HG03066 (cell line): ENCODE data around the gene SH3PXD2B.
"Not testable (repeated sequence)": the region's sequence is repeated elsewhere in the genome, so short reads cannot be mapped to it uniquely, and the experiment has no call there.

Source experiments
- ATAC-seq: cut with Tn5 transposase; IDR thresholded peaks from one replicate; pipeline ENCODE4 v1.9.1; 2021; ENCODE audit warnings: low read depth; ENCODE audit not compliant: unreplicated experiment

SH3PXD2B gene

DNA sequence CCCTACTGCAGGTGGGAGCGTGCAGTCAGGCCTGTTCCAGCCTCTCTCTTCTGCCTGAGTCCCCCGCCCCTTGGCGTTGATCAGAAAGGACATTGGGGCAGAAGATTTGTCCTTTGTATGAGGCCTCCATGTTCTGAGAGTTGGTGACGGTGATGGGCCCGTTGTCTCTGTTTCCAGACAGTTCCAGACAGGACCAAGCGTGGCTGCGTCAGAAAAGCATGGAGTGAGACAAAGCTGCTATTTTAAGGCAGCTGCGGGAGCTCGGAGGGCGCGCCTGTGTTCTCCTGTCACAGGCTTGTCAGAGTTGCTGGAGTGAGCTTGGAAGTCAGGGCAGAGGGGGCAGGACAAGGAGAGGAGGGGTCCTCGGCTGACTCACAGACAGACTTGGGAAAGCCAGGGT, 32.1 kb upstream of the SH3PXD2B start:
- no peak for ATAC-seq

DNA sequence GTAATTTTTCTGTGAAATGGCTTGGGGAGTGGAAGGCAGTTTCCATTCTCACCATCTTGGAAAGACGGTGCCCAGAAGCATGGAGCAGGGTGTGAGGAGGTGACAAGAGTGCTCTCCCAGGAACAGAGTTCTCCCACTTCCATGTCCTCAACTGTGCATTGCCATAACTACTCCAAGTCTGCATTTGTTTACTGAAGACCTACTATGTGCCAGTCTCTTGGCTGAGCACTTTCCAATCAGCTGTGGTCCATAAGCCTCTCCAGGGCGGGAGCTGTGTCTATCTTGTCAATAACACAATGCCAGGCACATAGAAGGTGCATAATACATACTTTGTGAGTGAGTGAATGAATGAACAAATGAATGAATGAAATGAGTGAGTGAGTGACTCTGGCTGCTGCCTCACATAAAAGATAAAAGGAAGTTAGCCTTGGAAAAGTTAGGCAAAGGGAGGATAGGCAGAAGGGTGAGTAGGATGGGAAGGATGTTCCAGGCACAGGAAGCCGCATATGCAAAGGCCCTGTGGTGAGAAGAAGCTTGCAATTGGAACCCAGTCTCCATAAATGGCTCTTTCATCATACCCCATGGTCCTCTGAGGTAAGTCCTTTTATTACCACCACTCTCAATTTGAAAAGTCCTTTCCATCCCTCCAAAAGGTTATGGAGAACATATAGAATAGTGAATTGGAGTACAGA, 31.3 kb upstream of the SH3PXD2B start:
- ATAC-seq: no peak

DNA sequence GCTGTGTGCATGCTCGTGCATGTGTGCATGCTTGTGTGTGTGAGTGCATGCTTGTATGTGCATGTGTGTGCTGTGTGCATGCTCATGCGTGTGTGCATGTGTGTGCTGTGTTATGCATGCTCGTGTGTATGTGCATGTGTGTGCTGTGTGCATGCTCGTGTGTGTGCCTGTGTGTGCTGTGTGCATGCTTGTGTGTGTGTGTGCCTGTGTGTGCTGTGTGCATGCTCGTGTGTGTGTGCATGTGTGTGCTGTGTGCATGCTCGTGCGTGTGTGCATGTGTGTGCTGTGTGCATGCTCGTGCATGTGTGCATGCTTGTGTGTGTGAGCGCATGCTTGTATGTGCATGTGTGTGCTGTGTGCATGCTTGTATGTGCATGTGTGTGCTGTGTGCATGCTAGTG, 30.3 kb upstream of the SH3PXD2B start:
- ATAC-seq: no peak

DNA sequence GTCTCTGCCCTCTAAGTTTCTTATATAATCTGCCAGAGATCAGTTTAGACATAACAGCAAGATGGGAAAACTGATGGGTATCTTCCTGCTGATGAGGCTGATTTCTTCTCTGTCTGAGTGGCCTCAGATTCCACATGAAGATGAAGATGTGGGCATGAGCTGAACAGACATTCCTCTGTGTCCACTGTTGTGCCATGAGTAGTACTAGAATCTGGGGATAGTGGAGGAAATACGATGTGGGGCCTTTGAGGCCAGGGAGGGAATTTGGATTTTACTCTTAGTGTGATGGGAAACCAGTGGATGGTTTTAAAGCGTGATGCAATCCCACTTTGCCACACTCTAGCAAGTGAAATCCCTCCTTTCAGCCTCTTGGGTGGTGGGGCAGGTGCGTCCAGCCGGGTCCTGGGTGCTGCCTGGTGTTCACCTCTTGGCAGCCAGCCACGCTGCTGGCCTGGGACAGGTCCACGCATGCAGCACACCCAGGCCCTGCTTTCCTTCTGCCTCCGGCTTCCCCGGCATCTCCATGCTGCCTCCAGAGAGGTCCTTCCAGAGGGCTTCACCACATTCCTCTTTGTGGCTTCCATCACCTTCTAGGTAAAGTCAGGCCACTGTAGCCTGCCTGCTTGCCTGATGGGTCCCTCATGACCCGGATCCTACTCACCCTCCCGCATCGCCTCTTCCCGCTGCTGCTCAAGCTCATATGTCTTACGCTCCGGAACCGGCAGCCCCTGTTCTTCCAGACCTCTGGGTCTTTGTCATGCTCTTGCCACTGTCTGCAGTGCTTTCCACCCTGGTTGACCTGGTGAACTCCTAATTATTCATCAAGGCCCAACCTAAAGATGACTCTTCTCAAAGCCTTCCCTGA, 28.1 kb upstream of the SH3PXD2B start:
- ATAC-seq: no peak

DNA sequence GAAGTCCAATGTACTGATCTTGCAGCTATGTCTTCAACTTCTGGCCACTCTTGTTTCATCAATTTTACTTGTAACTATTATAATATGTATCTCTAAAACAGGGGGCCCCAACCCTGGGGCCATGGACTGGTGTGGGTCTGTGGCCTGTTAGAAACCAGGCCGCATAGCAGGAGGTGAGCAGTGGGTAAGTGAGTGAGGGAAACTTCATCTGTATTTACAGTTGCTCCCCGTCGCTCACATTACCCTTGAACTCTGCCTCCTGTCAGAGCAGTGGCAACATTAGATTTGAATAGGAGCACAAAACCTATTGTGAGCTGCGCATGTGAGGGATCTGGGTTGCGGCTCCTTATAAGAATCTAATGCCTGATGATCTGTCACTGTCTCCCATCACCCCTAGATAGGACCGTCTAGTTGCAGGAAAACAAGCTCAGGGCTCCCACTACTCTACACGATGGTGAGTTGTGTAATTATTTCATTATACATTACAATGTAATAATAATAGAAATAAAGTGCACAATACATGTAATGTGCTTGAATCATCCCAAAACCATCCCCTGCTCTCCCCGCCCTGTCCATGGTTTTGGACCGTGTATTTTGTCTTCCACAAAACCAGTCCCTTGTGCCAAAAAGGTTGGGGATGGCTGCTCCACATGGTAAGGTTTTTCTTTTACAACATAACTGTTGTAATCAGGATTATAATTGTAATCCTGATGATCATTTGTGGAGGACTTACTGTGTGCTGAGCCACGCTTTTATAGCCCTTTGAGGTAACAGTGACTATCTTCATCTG, 26.9 kb upstream of the SH3PXD2B start:
- no peak for ATAC-seq

DNA sequence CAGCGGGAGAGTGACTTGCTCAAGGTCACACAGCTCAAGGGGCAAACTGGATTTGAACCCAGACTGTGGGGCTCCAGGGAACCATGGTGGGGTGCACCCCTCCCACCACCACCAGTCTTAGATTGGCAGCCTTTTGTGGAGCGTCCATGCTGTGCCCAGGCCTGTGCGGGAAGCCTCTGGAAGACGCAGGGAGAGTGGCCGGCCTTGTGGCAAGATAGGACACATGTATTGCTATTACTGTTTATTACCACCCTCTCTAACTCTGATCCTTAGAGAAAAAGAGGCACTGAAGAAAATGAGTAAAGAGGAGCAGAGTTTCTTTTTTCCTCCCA, 25.4 kb upstream of the SH3PXD2B start:
- ATAC-seq: no peak

DNA sequence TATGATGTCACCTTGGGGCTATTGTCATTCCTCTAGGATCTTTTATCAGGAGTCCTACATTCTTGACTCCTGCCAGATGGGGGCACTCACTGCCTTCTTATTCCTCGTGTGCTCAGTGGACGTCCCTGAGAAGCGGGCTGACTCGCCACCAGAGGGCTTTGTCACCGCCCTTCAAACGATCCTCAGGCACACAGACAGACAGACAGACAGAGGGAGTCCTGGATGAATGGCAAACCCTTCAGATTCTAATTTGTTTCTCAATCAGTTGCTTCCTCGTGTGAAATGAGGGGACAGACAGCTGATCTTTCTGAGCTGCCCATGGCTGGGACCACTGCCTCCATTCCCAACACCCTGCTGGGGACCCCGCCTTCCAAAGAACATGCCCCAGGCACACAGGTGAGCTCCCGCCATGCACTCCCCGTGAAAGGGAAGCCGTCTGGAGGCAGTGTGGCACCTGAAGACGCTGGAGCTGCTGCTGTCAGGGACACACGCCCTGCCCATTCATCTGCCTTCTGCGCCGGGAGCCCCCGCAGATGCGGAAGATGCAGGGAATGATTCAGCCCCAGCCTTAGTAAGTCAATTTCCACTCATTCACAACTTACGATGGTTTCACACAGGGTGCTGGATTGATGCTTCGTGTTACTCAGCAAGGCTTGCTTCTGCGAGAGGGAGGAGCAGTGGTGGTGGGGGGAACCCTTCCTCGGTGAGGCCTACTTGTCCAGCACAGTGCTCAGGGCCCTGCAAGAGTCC, 24.9 kb upstream of the SH3PXD2B start:
- no peak for ATAC-seq

DNA sequence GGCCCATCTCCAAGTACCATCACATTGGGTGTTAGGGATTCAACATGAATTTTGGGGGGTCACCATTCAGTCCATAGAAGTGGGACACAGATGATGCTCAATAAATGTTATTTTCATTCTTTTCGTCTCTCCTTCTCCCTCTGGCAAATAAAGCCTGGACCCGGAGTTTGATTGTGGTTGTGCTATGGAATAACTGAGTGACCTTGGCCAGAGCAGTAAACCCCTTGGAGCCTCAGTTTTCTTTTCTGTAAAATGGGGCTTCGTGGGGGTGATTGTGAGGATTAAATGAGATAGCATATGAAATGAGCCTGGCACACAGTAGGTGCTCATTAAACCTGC, 24.3 kb upstream of the SH3PXD2B start:
- ATAC-seq: not testable (repeated sequence)

DNA sequence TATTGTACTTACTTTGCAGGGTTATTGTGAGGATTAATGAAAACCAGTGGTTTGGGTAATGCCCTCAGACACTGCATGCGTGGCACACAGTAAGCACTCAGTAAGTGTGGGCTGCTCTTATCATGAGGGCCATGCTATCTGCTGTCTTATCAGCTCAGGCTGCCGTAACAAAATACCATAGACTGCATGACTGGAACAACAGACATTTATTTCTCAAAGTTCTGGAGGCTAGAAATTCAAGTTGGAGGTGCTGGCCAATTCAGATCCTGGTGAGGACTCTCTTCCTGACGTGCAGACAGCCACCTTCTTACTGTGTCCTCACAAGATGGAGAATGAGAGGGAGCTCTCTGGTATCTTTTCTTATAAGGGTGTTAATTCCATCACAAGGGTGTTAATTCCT, 23.9 kb upstream of the SH3PXD2B start:
- ATAC-seq: no peak

DNA sequence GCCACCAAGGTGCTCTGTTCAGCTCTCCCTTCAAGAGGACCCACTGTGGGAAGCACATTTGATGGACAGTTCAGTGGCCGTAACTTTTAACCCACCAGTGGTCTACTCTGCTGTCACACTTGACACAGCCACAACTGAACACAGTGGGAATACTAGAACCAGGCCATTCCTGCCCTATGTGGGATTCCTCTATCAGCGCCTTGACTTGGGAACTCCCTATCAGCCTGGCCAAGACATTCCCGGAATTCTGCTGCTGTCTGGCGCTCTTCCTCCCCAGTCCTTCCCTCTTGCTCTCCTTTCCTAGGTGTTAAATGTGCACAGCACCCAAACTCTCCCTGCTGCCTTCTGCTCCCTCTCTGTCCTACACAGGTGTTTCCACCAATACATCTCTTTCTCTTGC, 23.1 kb upstream of the SH3PXD2B start:
- no peak for ATAC-seq

DNA sequence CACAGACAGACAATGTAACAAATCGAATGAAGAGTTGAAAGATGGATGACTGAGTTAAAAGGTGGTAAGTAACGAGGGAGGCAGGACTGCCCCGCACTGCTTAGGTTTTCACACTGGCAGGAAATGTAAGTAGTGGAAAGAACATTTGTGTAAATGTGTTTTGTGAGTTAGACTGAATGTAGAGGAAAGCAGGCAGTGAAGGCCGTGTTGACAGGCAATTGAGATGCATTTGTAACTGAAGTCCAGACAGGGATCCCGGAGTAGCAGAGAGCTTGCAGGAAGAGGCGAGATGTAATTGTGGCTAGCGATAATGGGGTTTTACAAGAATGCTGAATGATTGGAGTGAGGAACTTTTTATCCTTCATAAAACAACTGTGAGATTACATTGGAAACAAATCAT, 20.0 kb upstream of the SH3PXD2B start:
- no peak for ATAC-seq

DNA sequence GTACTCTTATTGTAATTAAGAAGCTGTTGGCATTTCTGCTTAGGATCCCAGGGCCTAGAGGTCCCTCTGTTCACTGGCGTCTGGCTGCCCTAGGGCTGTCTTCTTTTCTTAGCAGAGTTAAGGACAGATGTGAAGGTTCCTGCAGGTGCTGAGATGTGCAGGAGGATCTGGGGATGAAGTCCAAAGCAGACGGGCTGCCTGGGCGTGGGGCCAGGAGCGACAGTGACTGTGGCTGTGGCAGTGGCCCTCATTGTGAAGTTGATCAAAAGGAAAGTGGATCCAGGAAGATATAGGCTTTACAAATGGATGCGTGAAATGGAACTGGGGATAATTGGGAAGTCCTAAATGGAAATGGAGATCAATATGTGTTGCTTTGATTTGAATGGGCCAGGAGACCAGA, 19.1 kb upstream of the SH3PXD2B start:
- ATAC-seq: no peak

DNA sequence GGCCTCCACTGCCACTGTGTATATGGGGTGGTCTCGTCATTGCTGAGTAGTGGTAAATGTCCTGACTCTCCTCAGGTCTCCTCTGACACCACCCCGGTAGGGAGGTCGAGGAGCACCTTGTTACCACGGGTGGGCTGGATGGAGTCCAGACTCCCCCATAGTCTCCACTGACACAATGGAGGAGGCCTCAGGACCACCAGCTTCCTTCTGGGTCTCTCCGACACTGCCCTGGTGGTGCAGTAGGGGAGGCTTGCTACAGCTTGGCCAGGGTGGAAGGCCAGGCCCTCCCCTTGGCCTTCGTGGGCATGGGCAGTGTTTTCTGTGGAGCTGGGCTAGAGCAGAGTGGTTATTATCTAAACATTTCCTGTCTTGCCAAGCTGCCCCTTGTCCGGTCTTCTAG, 15.4 kb upstream of the SH3PXD2B start:
- no peak for ATAC-seq

DNA sequence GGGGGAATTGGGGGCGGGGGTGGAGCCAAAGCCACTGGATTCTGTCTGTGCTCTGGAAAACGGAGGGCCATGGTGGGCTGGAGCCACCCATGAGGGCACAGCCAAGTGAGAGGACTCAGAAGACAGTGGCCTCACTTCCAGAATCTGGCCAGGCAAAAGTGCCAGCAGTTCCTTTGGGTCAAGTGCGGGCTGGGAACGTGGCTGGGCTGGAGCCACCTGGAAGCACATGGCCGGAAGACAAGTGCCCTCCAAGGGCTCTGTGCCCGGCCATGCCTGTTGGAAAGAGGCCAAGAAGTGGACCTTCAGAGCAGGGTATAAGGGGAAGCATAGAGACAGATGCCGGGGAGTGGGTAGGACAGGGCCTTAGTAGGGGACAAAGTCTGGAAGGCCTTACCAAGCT, 11.7 kb upstream of the SH3PXD2B start:
- ATAC-seq: no peak

DNA sequence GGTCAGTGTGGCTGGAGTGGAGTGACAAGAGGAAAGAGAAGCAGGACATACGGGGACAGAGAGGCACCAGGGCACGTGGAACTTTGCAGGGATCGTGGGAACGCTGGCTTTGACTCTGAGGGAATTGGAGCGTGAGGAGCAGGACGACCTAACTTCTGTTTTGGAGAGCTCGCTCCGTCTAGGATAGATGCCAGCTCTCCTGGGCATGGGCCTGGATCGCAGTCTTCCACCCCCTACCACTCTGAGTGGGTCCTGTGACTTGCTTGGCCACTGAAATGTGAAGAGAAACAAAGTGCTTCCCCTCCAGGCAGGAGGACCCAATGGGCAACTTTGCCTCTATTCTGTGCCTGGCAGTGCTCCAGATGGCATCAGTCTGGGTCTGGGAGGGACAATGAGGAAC, 8.7 kb upstream of the SH3PXD2B start:
- no peak for ATAC-seq

DNA sequence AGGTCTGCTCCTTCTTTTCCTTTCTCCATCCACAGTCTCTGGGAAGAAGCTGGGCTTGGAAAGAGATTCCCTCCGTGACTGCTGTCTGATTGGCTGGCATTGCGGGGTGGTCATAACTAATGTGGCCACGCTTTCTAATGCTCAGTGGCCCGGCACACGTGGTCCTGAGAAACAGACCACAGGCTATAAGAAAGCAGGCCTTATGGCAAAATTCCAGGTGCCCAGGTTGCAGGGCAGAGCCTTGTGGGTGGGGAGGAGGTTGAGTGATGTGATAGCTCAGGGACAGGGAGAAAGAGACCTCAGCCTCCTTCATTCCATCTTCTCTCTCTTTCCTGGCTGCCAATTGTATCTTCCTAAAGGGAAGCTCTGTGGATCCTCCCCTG, 5.4 kb upstream of the SH3PXD2B start:
- no peak for ATAC-seq

DNA sequence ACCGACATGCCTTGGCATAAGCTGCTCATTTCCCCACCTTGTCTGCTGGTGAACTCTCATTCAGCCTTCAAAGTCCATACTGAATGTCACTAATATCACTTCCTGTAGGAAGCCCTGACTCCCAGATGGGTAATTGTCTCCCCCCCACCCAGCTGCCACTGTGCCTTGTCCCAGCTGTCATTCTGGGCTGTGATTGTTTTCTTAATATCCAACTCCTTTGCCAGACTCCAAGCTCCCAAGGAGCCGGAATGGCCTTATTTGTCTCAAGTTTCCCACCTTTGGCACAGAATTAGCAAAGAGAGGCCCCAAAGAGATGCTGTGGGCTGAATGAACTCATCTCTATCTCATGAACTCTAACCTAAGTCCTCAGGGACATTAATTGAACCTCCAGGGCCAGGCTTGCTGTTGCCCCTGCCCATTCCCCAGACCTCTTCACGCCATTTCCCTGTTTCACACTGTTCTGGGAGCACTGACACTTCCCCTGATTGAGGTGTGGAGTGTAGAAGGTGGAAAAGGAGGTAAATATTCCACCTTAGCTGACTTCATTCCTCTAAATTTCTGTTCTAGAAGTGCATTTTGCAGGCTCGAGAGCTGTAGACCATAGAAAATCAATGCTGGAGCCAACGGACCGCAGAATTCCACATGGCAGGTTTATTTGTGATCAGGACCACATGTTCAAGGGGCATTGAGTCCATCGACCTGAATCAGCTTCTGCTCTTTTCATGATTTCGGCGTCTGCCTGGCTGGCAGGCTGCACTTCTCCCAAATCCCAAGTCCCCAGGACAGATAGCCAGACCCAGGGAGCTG, 4.9 kb upstream of the SH3PXD2B start:
- ATAC-seq: no peak

DNA sequence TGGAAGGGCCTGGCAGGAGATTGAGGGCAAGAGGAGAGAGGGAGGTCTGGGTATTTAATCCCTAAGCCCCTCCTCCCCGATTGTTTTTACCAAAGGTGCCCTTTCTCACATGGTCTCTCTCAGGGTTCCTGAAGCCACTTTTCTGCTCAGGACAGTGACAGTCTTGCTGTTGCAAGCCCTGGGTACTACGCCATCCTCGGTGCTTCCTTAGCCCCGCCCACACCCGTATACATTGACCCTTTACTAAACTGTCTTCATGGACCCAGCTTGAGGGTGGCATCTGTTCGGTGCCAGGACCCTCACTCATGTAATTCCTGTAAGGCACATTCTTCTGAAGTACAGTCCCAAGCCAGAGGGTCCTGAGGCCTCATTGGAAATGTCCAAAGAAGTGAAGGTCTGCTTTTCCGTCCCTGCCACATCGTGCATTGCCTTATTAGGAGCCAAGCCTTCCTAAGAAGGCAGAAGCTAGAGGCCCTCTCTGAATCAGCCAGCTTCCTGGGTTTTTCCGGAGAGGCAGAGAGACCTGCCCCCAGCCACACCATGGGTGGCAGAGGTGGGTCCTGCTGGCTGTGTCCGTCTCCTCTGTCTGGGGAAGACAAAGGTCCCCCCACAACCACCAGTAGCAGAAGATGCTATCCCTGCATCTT, 1.9 kb upstream of the SH3PXD2B start:
- ATAC-seq: no peak

DNA sequence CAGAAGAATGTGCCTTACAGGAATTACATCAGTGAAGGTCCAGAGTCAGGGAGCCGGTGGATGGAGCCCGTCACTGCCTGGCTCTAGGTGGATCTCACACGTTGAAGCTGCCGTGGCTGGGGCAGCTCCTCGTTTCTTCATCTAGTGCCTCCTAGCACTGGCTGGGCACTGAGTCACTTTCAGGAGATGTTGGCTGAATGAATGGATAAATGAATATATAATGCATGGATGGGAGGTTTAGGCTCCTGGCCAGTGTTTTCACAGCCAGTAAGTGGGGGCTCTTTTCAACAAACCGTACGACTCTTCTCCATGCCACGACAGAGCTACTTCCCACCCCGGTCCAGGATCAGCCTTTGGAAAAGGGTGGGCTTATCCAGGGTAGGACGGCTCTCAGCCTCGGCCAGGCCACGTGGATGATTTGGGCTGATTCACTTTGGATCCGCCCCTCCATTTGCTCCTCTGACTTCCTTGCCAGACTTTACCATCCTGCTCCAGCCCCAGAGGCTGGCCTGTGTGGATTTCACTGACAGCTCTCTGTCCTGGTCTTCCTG, 1.3 kb upstream of the SH3PXD2B start:
- ATAC-seq: no peak

DNA sequence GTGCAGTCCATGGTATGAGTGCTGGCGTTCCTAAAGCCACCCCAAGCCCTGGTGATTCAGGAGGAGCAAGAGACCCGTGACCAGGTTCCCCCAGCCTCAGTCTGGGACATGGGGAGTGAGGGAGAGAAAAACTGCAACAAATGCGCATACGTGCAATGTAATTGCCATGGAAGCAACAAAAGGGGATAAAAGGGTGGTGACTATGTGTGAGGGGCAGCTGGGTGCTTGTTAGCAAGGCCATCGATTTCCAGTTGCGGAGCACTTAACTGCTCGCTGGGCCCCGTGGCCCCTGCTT, 709 bp upstream of the SH3PXD2B start:
- no peak for ATAC-seq
